Tibial nerve (tissue), 4 donors: ENCODE measurements around the gene PEMT. TPM values are rescaled to one million over a fixed set of nuclear protein-coding genes. Genes with fewer than 3 reads are reported as not detected.

Experiments
- DNase-seq, 2 donors: peaks; one replicate each; pipeline ENCODE4 v3.0.0-alpha.2; 2019; ENCODE audit warnings: low spot score in 2 of 2
- H3K27ac ChIP-seq, 4 donors: fragments of 200-600 bp; sonication (generic) in 3 of 4; one replicate each; pipeline ENCODE4 v1.5.1; 2017 to 2019; ENCODE audit warnings: mild to moderate bottlenecking in 1 of 4
- H3K27me3 ChIP-seq, 2 donors: fragments of 200-600 bp; sonication (generic) in 1 of 2; one replicate each; pipeline versions ENCODE4 v1.5.1 to v1.6.0; 2017 to 2019
- H3K36me3 ChIP-seq, 3 donors: fragments of 200-600 bp; sonication (generic); one replicate each; pipeline ENCODE4 v1.5.1; 2018 to 2019
- H3K4me1 ChIP-seq, 4 donors: fragments of 200-600 bp; sonication (generic) in 3 of 4; one replicate each; pipeline ENCODE4 v1.5.1; 2017 to 2019
- H3K4me3 ChIP-seq, 4 donors: fragments of 200-600 bp; sonication (generic) in 3 of 4; one replicate each; pipeline ENCODE4 v1.5.1; 2017 to 2019; ENCODE audit warnings: mild to moderate bottlenecking in 1 of 4, moderate library complexity in 1 of 4
- H3K9me3 ChIP-seq, 4 donors: fragments of 200-600 bp; sonication (generic) in 3 of 4; one replicate each; pipeline ENCODE4 v1.5.1; 2017 to 2019
- EP300 ChIP-seq, 2 donors: sonication (generic); formaldehyde crosslinking; IDR thresholded peaks; one replicate each; pipeline ENCODE4 v1.6.1; 2017; ENCODE audit warnings: antibody characterized with exemption in 2 of 2, mild to moderate bottlenecking in 1 of 2
- POLR2A ChIP-seq, 2 donors: fragments of 450-650 bp; IDR thresholded peaks; one replicate each; pipeline ENCODE4 v1.6.1; 2017; ENCODE audit warnings: antibody characterized with exemption in 2 of 2, mild to moderate bottlenecking in 2 of 2, moderate library complexity in 2 of 2
- WGBS, 2 donors: methylation state at CpG; one replicate each; pipeline ENCODE4 v1.1.5; 2018; 5-methylcytosine and 5-hydroxymethylcytosine counted together
- total RNA-seq, 4 donors: library from RNA; depleted of rRNA; stranded (reverse); fragments of >200 nt; gene quantifications; one replicate each; pipeline ENCODE4 v1.1.0, GENCODE V29; 2016
- TF ChIP-seq, protein P1 (sequence below), 5 experiments: fragments of 200-600 bp in 3 of 5; fragments of 450-650 bp in 2 of 5; sonication (generic) in 3 of 5; IDR thresholded peaks; one replicate each; pipeline ENCODE4 v1.5.1; 2016 to 2019; ENCODE audit warnings: antibody characterized with exemption in 5 of 5, mild to moderate bottlenecking in 3 of 5, moderate library complexity in 2 of 5

PEMT gene
- total RNA-seq, 4 donors from 2014 or later: 29.5 to 80.8 (median 58.8) TPM

- 76 to 78% methylated on average over 7 of the region's 7 CpGs for WGBS, 2 donors
- peaks cover 0 to 57% (median 26%) of the 10 kb centered on the region in 4 donors for H3K4me1 ChIP-seq
- no peak overlapping the region for H3K27ac ChIP-seq
- no peaks in the 10 kb centered on the region for H3K9me3 ChIP-seq
- H3K36me3 ChIP-seq: peaks cover 0 to 12% (median 0%) of the 10 kb centered on the region in 3 donors
- DNase-seq: no peak
- H3K27me3 ChIP-seq: no peaks in the 10 kb centered on the region
- no peak overlapping the region for H3K4me3 ChIP-seq
- TF ChIP-seq, protein P1, sequence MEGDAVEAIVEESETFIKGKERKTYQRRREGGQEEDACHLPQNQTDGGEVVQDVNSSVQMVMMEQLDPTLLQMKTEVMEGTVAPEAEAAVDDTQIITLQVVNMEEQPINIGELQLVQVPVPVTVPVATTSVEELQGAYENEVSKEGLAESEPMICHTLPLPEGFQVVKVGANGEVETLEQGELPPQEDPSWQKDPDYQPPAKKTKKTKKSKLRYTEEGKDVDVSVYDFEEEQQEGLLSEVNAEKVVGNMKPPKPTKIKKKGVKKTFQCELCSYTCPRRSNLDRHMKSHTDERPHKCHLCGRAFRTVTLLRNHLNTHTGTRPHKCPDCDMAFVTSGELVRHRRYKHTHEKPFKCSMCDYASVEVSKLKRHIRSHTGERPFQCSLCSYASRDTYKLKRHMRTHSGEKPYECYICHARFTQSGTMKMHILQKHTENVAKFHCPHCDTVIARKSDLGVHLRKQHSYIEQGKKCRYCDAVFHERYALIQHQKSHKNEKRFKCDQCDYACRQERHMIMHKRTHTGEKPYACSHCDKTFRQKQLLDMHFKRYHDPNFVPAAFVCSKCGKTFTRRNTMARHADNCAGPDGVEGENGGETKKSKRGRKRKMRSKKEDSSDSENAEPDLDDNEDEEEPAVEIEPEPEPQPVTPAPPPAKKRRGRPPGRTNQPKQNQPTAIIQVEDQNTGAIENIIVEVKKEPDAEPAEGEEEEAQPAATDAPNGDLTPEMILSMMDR (IDR thresholded peaks at IDR 0.05): peak in 2 of 5 experiments; percentile 23 to 46
- TF ChIP-seq EP300 (IDR thresholded peaks at IDR 0.05) (no peak), POLR2A (IDR thresholded peaks at IDR 0.05) (no peak)
Observed at GRCh38 chr17:17570140-17570797, 21.2 kb downstream of the PEMT start.

- Histone ChIP-seq H3K27me3 (no peaks in the 10 kb centered on the region), H3K36me3 (peaks cover 0 to 10% (median 0%) of the 10 kb centered on the region in 3 donors), H3K27ac (no peak overlapping the region), H3K9me3 (no peaks in the 10 kb centered on the region), H3K4me3 (no peak overlapping the region), H3K4me1 (peaks cover 0 to 57% (median 26%) of the 10 kb centered on the region in 4 donors)
- 84 to 95% methylated on average over 4 of the region's 4 CpGs for WGBS, 2 donors
- TF ChIP-seq EP300 (IDR thresholded peaks at IDR 0.05) (no peak), POLR2A (IDR thresholded peaks at IDR 0.05) (no peak)
- TF ChIP-seq, protein P1 (IDR thresholded peaks at IDR 0.05): no peak
- DNase-seq: no peak
Observed at GRCh38 chr17:17569691-17570090, 21.8 kb downstream of the PEMT start.

DNA sequence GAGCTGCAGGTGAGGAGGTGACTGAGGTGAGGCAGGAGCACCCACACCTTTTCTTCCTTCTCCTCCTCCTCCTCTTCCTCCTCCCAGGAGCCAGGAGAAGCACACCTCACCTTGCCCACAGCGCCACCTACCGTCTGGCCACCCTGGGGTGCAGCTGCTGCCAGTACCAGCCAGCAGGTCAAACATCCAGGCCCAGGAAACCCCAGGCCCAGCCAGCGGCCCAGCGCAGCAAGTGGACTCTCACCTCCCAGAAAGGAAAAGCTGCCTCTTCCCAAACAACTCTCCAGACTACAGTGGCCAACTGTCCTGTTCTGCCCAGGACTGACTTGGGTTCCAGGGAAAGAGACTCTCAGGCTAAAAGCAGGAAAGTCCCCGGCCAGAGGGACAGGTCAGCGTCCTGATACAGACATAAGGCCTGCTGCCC lies 22.7 kb downstream of the PEMT start:
- TF ChIP-seq, protein P1 (IDR thresholded peaks at IDR 0.05): peak; percentile 48 to 61 (median 52)
- TF ChIP-seq POLR2A (IDR thresholded peaks at IDR 0.05): no peak
- TF ChIP-seq EP300 (IDR thresholded peaks at IDR 0.05): no peak
- Histone ChIP-seq H3K4me1 (peaks cover 0 to 61% (median 26%) of the 10 kb centered on the region in 4 donors), H3K4me3 (no peak overlapping the region)

GRCh38 chr17:17567631-17568030 lies 23.9 kb downstream of the PEMT start:
- Histone ChIP-seq H3K9me3 (no peaks in the 10 kb centered on the region), H3K27me3 (no peaks in the 10 kb centered on the region), H3K27ac (peak overlapping the region in 2 of 4 donors; percentile 60 to 73), H3K4me1 (peaks cover 0 to 64% (median 26%) of the 10 kb centered on the region in 4 donors), H3K36me3 (peaks cover 0 to 9% (median 0%) of the 10 kb centered on the region in 3 donors), H3K4me3 (no peak overlapping the region)
- WGBS, 2 donors: 23 to 37% methylated on average over 6 to 7 of the region's 7 CpGs
- peak in 1 of 2 donors; percentile 51 for DNase-seq
- TF ChIP-seq EP300 (IDR thresholded peaks at IDR 0.05): peak in 1 of 2 donors; percentile 27
- TF ChIP-seq POLR2A (IDR thresholded peaks at IDR 0.05): no peak

More for the DNA sequence above, 22.7 kb downstream of the PEMT start:
- 63 to 72% methylated on average over 5 to 6 of the region's 6 CpGs for WGBS, 2 donors
- Histone ChIP-seq H3K27me3 (no peaks in the 10 kb centered on the region), H3K9me3 (no peaks in the 10 kb centered on the region), H3K36me3 (peaks cover 0 to 10% (median 0%) of the 10 kb centered on the region in 3 donors), H3K27ac (peak overlapping the region in 1 of 4 donors; percentile 73)
- peak in 1 of 2 donors; percentile 67 for DNase-seq

- Histone ChIP-seq H3K4me3 (no peak overlapping the region), H3K4me1 (peaks cover 0 to 64% (median 26%) of the 10 kb centered on the region in 4 donors), H3K27ac (peak overlapping the region in 2 of 4 donors; percentile 60 to 73), H3K27me3 (no peaks in the 10 kb centered on the region), H3K36me3 (peaks cover 0 to 4% (median 0%) of the 10 kb centered on the region in 3 donors), H3K9me3 (no peaks in the 10 kb centered on the region)
- WGBS, 2 donors: 68 to 72% methylated on average over 11 of the region's 11 CpGs
- TF ChIP-seq EP300 (IDR thresholded peaks at IDR 0.05) (no peak), POLR2A (IDR thresholded peaks at IDR 0.05) (no peak)
- TF ChIP-seq, protein P1 (IDR thresholded peaks at IDR 0.05): no peak
- no peak for DNase-seq
Observed at GRCh38 chr17:17566896-17567513, 24.5 kb downstream of the PEMT start.
